Osteocyte (in vitro differentiated cells): Measurements from ENCODE around the gene MLLT3. TPM values are rescaled to one million over a fixed set of nuclear protein-coding genes. Genes with fewer than 3 reads are reported as not detected.

Source experiments
- DNase-seq: peaks from one replicate; pipeline ENCODE4 v3.0.0; 2021; ENCODE audit warnings: mixed read lengths; ENCODE audit not compliant: unreplicated experiment; ENCODE audit errors: extremely low spot score
- H3K27ac Mint-ChIP-seq: one replicate; pipeline ENCODE4 v1.8.0; 2021; ENCODE audit warnings: mild to moderate bottlenecking, mixed read lengths; ENCODE audit not compliant: unreplicated experiment
- H3K27me3 Mint-ChIP-seq: one replicate; pipeline ENCODE4 v1.8.0; 2021; ENCODE audit warnings: mixed read lengths; ENCODE audit not compliant: unreplicated experiment
- H3K36me3 Mint-ChIP-seq: one replicate; pipeline ENCODE4 v1.8.0; 2021; ENCODE audit warnings: mixed read lengths; ENCODE audit not compliant: unreplicated experiment
- H3K4me1 Mint-ChIP-seq: one replicate; pipeline ENCODE4 v1.8.0; 2021; ENCODE audit warnings: mixed read lengths; ENCODE audit not compliant: unreplicated experiment
- H3K4me3 Mint-ChIP-seq: one replicate; pipeline ENCODE4 v1.8.0; 2021; ENCODE audit warnings: mild to moderate bottlenecking, moderate library complexity, mixed read lengths; ENCODE audit not compliant: unreplicated experiment
- H3K9me3 Mint-ChIP-seq: one replicate; pipeline ENCODE4 v1.8.0; 2021; ENCODE audit warnings: mixed read lengths; ENCODE audit not compliant: unreplicated experiment
- CTCF ChIP-seq: fragments of 200-600 bp; sonication (generic); IDR thresholded peaks from 2 replicates; pipeline ENCODE4 v1.5.0; 2021; ENCODE audit warnings: antibody characterized with exemption, mild to moderate bottlenecking, moderate library complexity
- total RNA-seq: library from RNA; stranded (reverse); gene quantifications from 2 replicates; pipeline ENCODE4 v1.2.1, GENCODE V29; 2021

MLLT3 gene
- total RNA-seq, 1 donor from 2014 or later, result 19.5 TPM

- DNase-seq, result no peak
- peaks cover 33% of the 10 kb centered on the region for H3K4me1 Mint-ChIP-seq
- no peak for TF ChIP-seq CTCF
- H3K9me3 Mint-ChIP-seq, result no peaks in the 10 kb centered on the region
- no peaks in the 10 kb centered on the region for H3K27me3 Mint-ChIP-seq
- H3K36me3 Mint-ChIP-seq, result no peaks in the 10 kb centered on the region
- no peak overlapping the region for H3K27ac Mint-ChIP-seq
- no peak overlapping the region for H3K4me3 Mint-ChIP-seq
These were observed 58.4 kb downstream of the MLLT3 start for GRCh38 chr9:20563917-20564316.

- no peaks in the 10 kb centered on the region for H3K9me3 Mint-ChIP-seq
- no peaks in the 10 kb centered on the region for H3K36me3 Mint-ChIP-seq
- DNase-seq, result no peak
- H3K27ac Mint-ChIP-seq, result no peak overlapping the region
- no peaks in the 10 kb centered on the region for H3K27me3 Mint-ChIP-seq
- no peak for TF ChIP-seq CTCF
- peaks cover 32% of the 10 kb centered on the region for H3K4me1 Mint-ChIP-seq
- no peak overlapping the region for H3K4me3 Mint-ChIP-seq
These were observed 60.2 kb downstream of the MLLT3 start for GRCh38 chr9:20562051-20562450.

GRCh38 chr9:20561531-20561930 lies 60.8 kb downstream of the MLLT3 start:
- H3K36me3 Mint-ChIP-seq, result no peaks in the 10 kb centered on the region
- TF ChIP-seq CTCF, result no peak
- no peaks in the 10 kb centered on the region for H3K27me3 Mint-ChIP-seq
- DNase-seq, result no peak
- H3K27ac Mint-ChIP-seq, result no peak overlapping the region
- peaks cover 29% of the 10 kb centered on the region for H3K4me1 Mint-ChIP-seq
- no peak overlapping the region for H3K4me3 Mint-ChIP-seq
- no peaks in the 10 kb centered on the region for H3K9me3 Mint-ChIP-seq

- Mint-ChIP-seq H3K36me3 (no peaks in the 10 kb centered on the region), H3K9me3 (no peaks in the 10 kb centered on the region), H3K27ac (peak overlapping the region; percentile 64), H3K4me1 (peaks cover 30% of the 10 kb centered on the region), H3K27me3 (no peaks in the 10 kb centered on the region), H3K4me3 (no peak overlapping the region)
- DNase-seq, result no peak
- TF ChIP-seq CTCF, result no peak
These were observed 62.9 kb downstream of the MLLT3 start for GRCh38 chr9:20559231-20559890.

GRCh38 chr9:20558566-20559016 lies 63.7 kb downstream of the MLLT3 start:
- DNase-seq, result no peak
- H3K36me3 Mint-ChIP-seq, result no peaks in the 10 kb centered on the region
- peaks cover 38% of the 10 kb centered on the region for H3K4me1 Mint-ChIP-seq
- TF ChIP-seq CTCF, result no peak
- no peaks in the 10 kb centered on the region for H3K27me3 Mint-ChIP-seq
- peak overlapping the region; percentile 74 for H3K27ac Mint-ChIP-seq
- H3K4me3 Mint-ChIP-seq, result no peak overlapping the region
- H3K9me3 Mint-ChIP-seq, result no peaks in the 10 kb centered on the region
